ENCODE results near the gene SPC24.
A peak's percentile ranks its signal among the peaks of the same experiment; 100 is the strongest.

The SPC24 gene

GRCh38 chr19:11197291-11198174 is 42.0 kb upstream of the SPC24 start, which contains the start of gene KANK2:
Gene KANK2 (minus strand): TSS chr19:11197545. CDS start chr19:11194511, 3,034 bp downstream.
- Histone ChIP-seq H3K36me3 (replicated peaks) (no peaks in the 10 kb centered on the region; the same call in 1 of the 2 replicates), H3K9me3 (no peaks in the 10 kb centered on the region), H3K27me3 (ENCODE audit: low read depth) (no peaks in the 10 kb centered on the region), H3K4me1 (peaks cover 6% of the 10 kb centered on the region; the same call in 1 of the 2 replicates), H3K4me3 (peak within 1 kb of the TSS; percentile 58)
- in situ Hi-C loops (cut with MboI; ENCODE audit: low sequenced_read_pairs): no loop called here
- peak; percentile 56 to 87 for DNase-seq (ENCODE audit: low spot score in 2 of 2)

GRCh38 chr19:11196406-11197287 is 41.1 kb upstream of the SPC24 start:
- Histone ChIP-seq H3K4me3 (peak overlapping the region; percentile 58), H3K9me3 (no peaks in the 10 kb centered on the region), H3K27me3 (ENCODE audit: low read depth) (no peaks in the 10 kb centered on the region), H3K4me1 (peaks cover 6% of the 10 kb centered on the region; the same call in 1 of the 2 replicates), H3K36me3 (replicated peaks) (peaks cover under 1% of the 10 kb centered on the region; the same call in 1 of the 2 replicates)
- in situ Hi-C loops (cut with MboI; ENCODE audit: low sequenced_read_pairs): no loop called here
- DNase-seq (ENCODE audit: low spot score in 2 of 2): peak in 1 of 2 experiments; percentile 47

- Histone ChIP-seq H3K27me3 (ENCODE audit: low read depth) (no peaks in the 10 kb centered on the region), H3K9me3 (no peaks in the 10 kb centered on the region), H3K36me3 (replicated peaks) (peaks cover 4% of the 10 kb centered on the region; the same call in 1 of the 2 replicates), H3K4me1 (peaks cover 6% of the 10 kb centered on the region; the same call in 1 of the 2 replicates), H3K4me3 (no peak overlapping the region)
- in situ Hi-C loops (cut with MboI; ENCODE audit: low sequenced_read_pairs): no loop called here
- DNase-seq (ENCODE audit: low spot score in 2 of 2): no peak
Measured at GRCh38 chr19:11195681-11196080, 40.1 kb upstream of the SPC24 start.

GRCh38 chr19:11194656-11195558 is 39.3 kb upstream of the SPC24 start:
- Histone ChIP-seq H3K36me3 (replicated peaks) (0 out of 2 replicates have a peak, but pooled peaks cover 7% of the 10 kb centered on the region), H3K4me1 (peaks cover 6% of the 10 kb centered on the region; the same call in 1 of the 2 replicates), H3K4me3 (no peak overlapping the region), H3K9me3 (no peaks in the 10 kb centered on the region), H3K27me3 (ENCODE audit: low read depth) (no peaks in the 10 kb centered on the region)
- in situ Hi-C loops (cut with MboI; ENCODE audit: low sequenced_read_pairs): no loop called here
- DNase-seq (ENCODE audit: low spot score in 2 of 2): no peak

- Histone ChIP-seq H3K9me3 (no peaks in the 10 kb centered on the region), H3K4me1 (peaks cover 6% of the 10 kb centered on the region; the same call in 1 of the 2 replicates), H3K36me3 (replicated peaks) (0 out of 2 replicates have a peak, but pooled peaks cover 7% of the 10 kb centered on the region), H3K27me3 (ENCODE audit: low read depth) (no peaks in the 10 kb centered on the region), H3K4me3 (no peak overlapping the region)
- in situ Hi-C loops (cut with MboI; ENCODE audit: low sequenced_read_pairs): no loop called here
- DNase-seq (ENCODE audit: low spot score in 2 of 2): no peak
Measured at GRCh38 chr19:11194173-11194572, 38.6 kb upstream of the SPC24 start.

GRCh38 chr19:11192957-11193939 is 37.7 kb upstream of the SPC24 start:
- H3K27me3 ChIP-seq (ENCODE audit: low read depth): no peaks in the 10 kb centered on the region
- H3K36me3 ChIP-seq (replicated peaks): 0 out of 2 replicates have a peak, but pooled peaks cover 7% of the 10 kb centered on the region
- no peaks in the 10 kb centered on the region for H3K9me3 ChIP-seq
- no peak overlapping the region for H3K4me3 ChIP-seq
- H3K4me1 ChIP-seq: peaks cover 6% of the 10 kb centered on the region; the same call in 1 of the 2 replicates
- in situ Hi-C loops (cut with MboI; ENCODE audit: low sequenced_read_pairs): no loop called here
- no peak for DNase-seq (ENCODE audit: low spot score in 2 of 2)

- 0 out of 2 replicates have a peak, but pooled peaks cover 3% of the 10 kb centered on the region for H3K4me1 ChIP-seq
- no peak for DNase-seq (ENCODE audit: low spot score in 2 of 2)
- no peak overlapping the region for H3K4me3 ChIP-seq
- no peaks in the 10 kb centered on the region for H3K27me3 ChIP-seq (ENCODE audit: low read depth)
- H3K36me3 ChIP-seq (replicated peaks): 0 out of 2 replicates have a peak, but pooled peaks cover 7% of the 10 kb centered on the region
- no peaks in the 10 kb centered on the region for H3K9me3 ChIP-seq
- in situ Hi-C loops (cut with MboI; ENCODE audit: low sequenced_read_pairs): no loop called here
Measured at GRCh38 chr19:11191934-11192333, 36.4 kb upstream of the SPC24 start.

GRCh38 chr19:11191273-11191755 is 35.7 kb upstream of the SPC24 start:
- H3K4me1 ChIP-seq: 0 out of 2 replicates have a peak, but pooled peaks cover under 1% of the 10 kb centered on the region
- peak in 1 of 2 experiments; percentile 65 for DNase-seq (ENCODE audit: low spot score in 2 of 2)
- in situ Hi-C loops (cut with MboI; ENCODE audit: low sequenced_read_pairs): no loop called here

GRCh38 chr19:11190501-11190900 is 34.9 kb upstream of the SPC24 start:
- H3K9me3 ChIP-seq: no peaks in the 10 kb centered on the region
- no peak for DNase-seq (ENCODE audit: low spot score in 2 of 2)
- in situ Hi-C loops (cut with MboI; ENCODE audit: low sequenced_read_pairs): no loop called here
- H3K36me3 ChIP-seq (replicated peaks): 0 out of 2 replicates have a peak, but pooled peaks cover 7% of the 10 kb centered on the region
- H3K4me3 ChIP-seq: no peak overlapping the region
- no peaks in the 10 kb centered on the region for H3K27me3 ChIP-seq (ENCODE audit: low read depth)
- no peaks in the 10 kb centered on the region for H3K4me1 ChIP-seq

More at GRCh38 chr19:11191273-11191755, 35.7 kb upstream of the SPC24 start:
- Histone ChIP-seq H3K27me3 (ENCODE audit: low read depth) (no peaks in the 10 kb centered on the region), H3K4me3 (no peak overlapping the region), H3K9me3 (no peaks in the 10 kb centered on the region), H3K36me3 (replicated peaks) (0 out of 2 replicates have a peak, but pooled peaks cover 7% of the 10 kb centered on the region)

- Histone ChIP-seq H3K36me3 (replicated peaks) (0 out of 2 replicates have a peak, but pooled peaks cover 7% of the 10 kb centered on the region), H3K9me3 (peaks cover 4% of the 10 kb centered on the region; the same call in 1 of the 2 replicates), H3K4me1 (no peaks in the 10 kb centered on the region), H3K27me3 (ENCODE audit: low read depth) (no peaks in the 10 kb centered on the region), H3K4me3 (no peak overlapping the region)
- in situ Hi-C loops (cut with MboI; ENCODE audit: low sequenced_read_pairs): no loop called here
- no peak for DNase-seq (ENCODE audit: low spot score in 2 of 2)
Measured at GRCh38 chr19:11187441-11187840, 31.9 kb upstream of the SPC24 start.

- no peak for DNase-seq (ENCODE audit: low spot score in 2 of 2)
- H3K4me3 ChIP-seq: no peak overlapping the region
- in situ Hi-C loops (cut with MboI; ENCODE audit: low sequenced_read_pairs): no loop called here
- no peaks in the 10 kb centered on the region for H3K4me1 ChIP-seq
- H3K27me3 ChIP-seq (ENCODE audit: low read depth): no peaks in the 10 kb centered on the region
- H3K9me3 ChIP-seq: peaks cover 4% of the 10 kb centered on the region; the same call in 1 of the 2 replicates
- H3K36me3 ChIP-seq (replicated peaks): no peaks in the 10 kb centered on the region
Measured at GRCh38 chr19:11182994-11183393, 27.4 kb upstream of the SPC24 start.

Data from HAP-1 (cell line).